Activated naive CD8-positive, alpha-beta T cell treated with anti-CD3 and anti-CD28 coated beads, Interleukin-2, amount 10 ng/mL, durations not matched to agents 7 days and 5 days (primary cell): ENCODE measurements around the gene YIPF2. TPM values are rescaled to one million over a fixed set of nuclear protein-coding genes. Genes with fewer than 3 reads are reported as not detected.

ENCODE experiments used
- ATAC-seq: fragments of 150-1000 bp; cut with Tn5 transposase; one replicate; pipeline ENCODE4 v1.10.0; 2021; ENCODE audit warnings: low read depth, moderate library complexity
- POLR2A ChIA-PET: fragments of 350-600 bp; sonication (Branson Sonifier 250); formaldehyde crosslinking; loops from one replicate; lab custom pipeline; 2021; ENCODE audit warnings: antibody characterized with exemption; lab: Charles Lee
- DNase-seq: peaks from one replicate; pipeline ENCODE4 v3.0.0; 2021
- H3K27ac Mint-ChIP-seq: one replicate; pipeline ENCODE4 v1.8.0; 2022; ENCODE audit warnings: mild to moderate bottlenecking, mixed read lengths
- H3K27me3 Mint-ChIP-seq: one replicate; pipeline ENCODE4 v1.8.0; 2022; ENCODE audit warnings: mild to moderate bottlenecking, moderate library complexity, mixed read lengths
- H3K36me3 Mint-ChIP-seq: one replicate; pipeline ENCODE4 v1.8.0; 2021; ENCODE audit warnings: mild to moderate bottlenecking, mixed read lengths
- H3K4me1 Mint-ChIP-seq: one replicate; pipeline ENCODE4 v1.8.0; 2021; ENCODE audit warnings: mixed read lengths
- H3K4me3 Mint-ChIP-seq: one replicate; pipeline ENCODE4 v1.8.0; 2022; ENCODE audit warnings: mild to moderate bottlenecking, moderate library complexity, mixed read lengths
- H3K9me3 Mint-ChIP-seq: one replicate; pipeline ENCODE4 v1.8.0; 2021; ENCODE audit warnings: mixed read lengths
- total RNA-seq, 2 experiments: library from RNA; stranded (reverse); gene quantifications; one replicate each; pipeline ENCODE4 v1.2.3, GENCODE V29; 2021

The YIPF2 gene
- total RNA-seq = 10 to 100 TPM; 21.7 to 24.7 TPM

GRCh38 chr19:10928563-10929401 is at the start of gene YIPF2, which contains the start of gene TIMM29:
Gene YIPF2 (minus strand): TSS chr19:10928639. CDS start chr19:10928410, 229 bp downstream.
Gene TIMM29 (plus strand): TSS chr19:10928811. CDS start chr19:10928823, 12 bp downstream.
- H3K36me3 Mint-ChIP-seq = no peaks in the 10 kb centered on the region

GRCh38 chr19:10977742-10978092 is 49.3 kb upstream of the YIPF2 start:
- peaks cover 7% of the 10 kb centered on the region for H3K36me3 Mint-ChIP-seq
- no peak overlapping the region for H3K4me3 Mint-ChIP-seq
- DNase-seq (no peak), ATAC-seq (no peak)
- POLR2A ChIA-PET = no interaction called here
- H3K27ac Mint-ChIP-seq = no peak overlapping the region
- H3K27me3 Mint-ChIP-seq = no peaks in the 10 kb centered on the region
- no peaks in the 10 kb centered on the region for H3K9me3 Mint-ChIP-seq
- peaks cover 17% of the 10 kb centered on the region for H3K4me1 Mint-ChIP-seq

More at GRCh38 chr19:10928563-10929401, at the start of gene YIPF2, which contains the start of gene TIMM29:
- H3K9me3 Mint-ChIP-seq = no peaks in the 10 kb centered on the region
- peaks cover 12% of the 10 kb centered on the region for H3K4me1 Mint-ChIP-seq
- POLR2A ChIA-PET = no interaction called here
- no peaks in the 10 kb centered on the region for H3K27me3 Mint-ChIP-seq
- ATAC-seq (peak; percentile 91), DNase-seq (peak; percentile 90)
- H3K4me3 Mint-ChIP-seq = peak within 1 kb of the TSS; percentile 95
- peak within 1 kb of the TSS; percentile 86 for H3K27ac Mint-ChIP-seq

GRCh38 chr19:10976131-10976892 is 47.9 kb upstream of the YIPF2 start:
- H3K27ac Mint-ChIP-seq = no peak overlapping the region
- no peak for DNase-seq
- H3K4me1 Mint-ChIP-seq = peaks cover 17% of the 10 kb centered on the region
- POLR2A ChIA-PET = no interaction called here
- peaks cover 7% of the 10 kb centered on the region for H3K36me3 Mint-ChIP-seq
- H3K27me3 Mint-ChIP-seq = no peaks in the 10 kb centered on the region
- no peak for ATAC-seq
- H3K4me3 Mint-ChIP-seq = no peak overlapping the region
- no peaks in the 10 kb centered on the region for H3K9me3 Mint-ChIP-seq

GRCh38 chr19:10975374-10976130 is 47.1 kb upstream of the YIPF2 start:
- Mint-ChIP-seq H3K27ac (no peak overlapping the region), H3K4me1 (peaks cover 18% of the 10 kb centered on the region)

GRCh38 chr19:10971107-10971726 is 42.8 kb upstream of the YIPF2 start:
- POLR2A ChIA-PET = interaction anchor here (0.7 kb wide), 1 partner anchor 435 kb away, joined by 3 read pairs; no protein-coding TSS in a partner anchor
- H3K27me3 Mint-ChIP-seq = no peaks in the 10 kb centered on the region
- DNase-seq (no peak), ATAC-seq (no peak)
- H3K4me3 Mint-ChIP-seq = no peak overlapping the region
- H3K36me3 Mint-ChIP-seq = peaks cover 8% of the 10 kb centered on the region
- H3K9me3 Mint-ChIP-seq = no peaks in the 10 kb centered on the region
- no peak overlapping the region for H3K27ac Mint-ChIP-seq
- peaks cover 25% of the 10 kb centered on the region for H3K4me1 Mint-ChIP-seq

More at GRCh38 chr19:10975374-10976130, 47.1 kb upstream of the YIPF2 start:
- POLR2A ChIA-PET = no interaction called here
- DNase-seq (no peak), ATAC-seq (no peak)
- no peaks in the 10 kb centered on the region for H3K9me3 Mint-ChIP-seq
- H3K4me3 Mint-ChIP-seq = no peak overlapping the region
- no peaks in the 10 kb centered on the region for H3K27me3 Mint-ChIP-seq
- peaks cover 7% of the 10 kb centered on the region for H3K36me3 Mint-ChIP-seq

- Mint-ChIP-seq H3K4me3 (no peak overlapping the region), H3K4me1 (peaks cover 24% of the 10 kb centered on the region), H3K27me3 (no peaks in the 10 kb centered on the region), H3K27ac (no peak overlapping the region), H3K9me3 (no peaks in the 10 kb centered on the region), H3K36me3 (peaks cover 9% of the 10 kb centered on the region)
- no peak for DNase-seq
- no peak for ATAC-seq
- POLR2A ChIA-PET = no interaction called here
Measured at GRCh38 chr19:10968527-10969135, 40.2 kb upstream of the YIPF2 start.

GRCh38 chr19:10966809-10967208 is 38.4 kb upstream of the YIPF2 start:
- Mint-ChIP-seq H3K27ac (no peak overlapping the region), H3K36me3 (peaks cover 6% of the 10 kb centered on the region), H3K4me1 (peaks cover 37% of the 10 kb centered on the region), H3K9me3 (no peaks in the 10 kb centered on the region), H3K4me3 (no peak overlapping the region), H3K27me3 (no peaks in the 10 kb centered on the region)
- no peak for ATAC-seq
- DNase-seq = no peak
- POLR2A ChIA-PET = no interaction called here

GRCh38 chr19:10965398-10965797 is 37.0 kb upstream of the YIPF2 start:
- ATAC-seq = no peak

GRCh38 chr19:10964903-10965302 is 36.5 kb upstream of the YIPF2 start:
- Mint-ChIP-seq H3K4me1 (peaks cover 37% of the 10 kb centered on the region), H3K27ac (no peak overlapping the region), H3K9me3 (no peaks in the 10 kb centered on the region), H3K36me3 (peaks cover 6% of the 10 kb centered on the region), H3K4me3 (no peak overlapping the region), H3K27me3 (no peaks in the 10 kb centered on the region)
- no peak for ATAC-seq
- POLR2A ChIA-PET = no interaction called here
- no peak for DNase-seq

More at GRCh38 chr19:10965398-10965797, 37.0 kb upstream of the YIPF2 start:
- Mint-ChIP-seq H3K27me3 (no peaks in the 10 kb centered on the region), H3K9me3 (no peaks in the 10 kb centered on the region), H3K27ac (no peak overlapping the region), H3K36me3 (peaks cover 6% of the 10 kb centered on the region), H3K4me3 (no peak overlapping the region), H3K4me1 (peaks cover 38% of the 10 kb centered on the region)
- no peak for DNase-seq
- POLR2A ChIA-PET = no interaction called here

- Mint-ChIP-seq H3K27ac (peak overlapping the region; percentile 78), H3K27me3 (no peaks in the 10 kb centered on the region), H3K4me1 (peaks cover 37% of the 10 kb centered on the region), H3K9me3 (no peaks in the 10 kb centered on the region), H3K4me3 (peak overlapping the region; percentile 89), H3K36me3 (peaks cover 6% of the 10 kb centered on the region)
- POLR2A ChIA-PET = interaction anchor here (0.6 to 1.5 kb wide), 6 partner anchors 27 to 206 kb away, joined by 3 to 5 read pairs (median 4); partner anchors contain the start of gene LDLR
- DNase-seq = no peak
- ATAC-seq = no peak
Measured at GRCh38 chr19:10963865-10964264, 35.4 kb upstream of the YIPF2 start.

- peaks cover 30% of the 10 kb centered on the region for H3K4me1 Mint-ChIP-seq
- no peaks in the 10 kb centered on the region for H3K27me3 Mint-ChIP-seq
- peak overlapping the region; percentile 89 for H3K4me3 Mint-ChIP-seq
- POLR2A ChIA-PET = interaction anchor here (0.7 to 1.5 kb wide), 4 partner anchors 26 to 205 kb away, joined by 3 to 5 read pairs (median 4); partner anchors contain the start of gene LDLR
- peaks cover 6% of the 10 kb centered on the region for H3K36me3 Mint-ChIP-seq
- no peaks in the 10 kb centered on the region for H3K9me3 Mint-ChIP-seq
- H3K27ac Mint-ChIP-seq = peak overlapping the region; percentile 78
- ATAC-seq (no peak), DNase-seq (no peak)
Measured at GRCh38 chr19:10962863-10963262, 34.4 kb upstream of the YIPF2 start.
